22Rv1 (cell line): Measurements from ENCODE around the gene GFY.

ENCODE experiments used
- H3K27ac ChIP-seq: fragments of 450-650 bp; 2 replicates; pipeline ENCODE4 v1.5.1; 2017
- ZFX ChIP-seq: fragments of 450-650 bp; IDR thresholded peaks from 2 replicates; pipeline ENCODE4 v1.6.1; 2017; ENCODE audit warnings: antibody characterized with exemption, borderline replicate concordance
- TF ChIP-seq, protein P1 (sequence below): fragments of 450-650 bp; IDR thresholded peaks from 2 replicates; pipeline ENCODE4 v1.5.1; 2017; ENCODE audit warnings: mild to moderate bottlenecking

Gene GFY

DNA sequence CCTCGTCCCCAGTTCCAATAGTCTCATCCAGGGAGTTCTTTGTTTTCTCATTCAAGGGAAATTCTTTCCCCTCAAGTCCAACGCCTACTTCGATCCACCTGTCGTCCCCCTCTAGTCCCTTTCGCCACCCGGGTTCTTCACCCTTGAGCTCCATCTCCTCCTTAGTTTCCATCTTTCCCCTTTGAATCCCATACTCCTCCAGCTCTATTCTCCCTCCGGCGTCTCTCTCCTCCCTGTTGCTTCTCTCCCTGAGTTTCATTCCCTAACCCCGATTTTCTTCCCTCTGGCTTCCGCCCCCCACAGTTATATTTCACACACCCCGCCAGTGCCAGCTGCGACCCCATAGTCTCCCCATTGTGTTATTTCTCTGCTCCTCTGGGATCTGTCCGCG, 16.8 kb downstream of the GFY start:
- peak overlapping the region; percentile 95 for H3K27ac ChIP-seq
- no peak for TF ChIP-seq ZFX
- TF ChIP-seq, protein P1, sequence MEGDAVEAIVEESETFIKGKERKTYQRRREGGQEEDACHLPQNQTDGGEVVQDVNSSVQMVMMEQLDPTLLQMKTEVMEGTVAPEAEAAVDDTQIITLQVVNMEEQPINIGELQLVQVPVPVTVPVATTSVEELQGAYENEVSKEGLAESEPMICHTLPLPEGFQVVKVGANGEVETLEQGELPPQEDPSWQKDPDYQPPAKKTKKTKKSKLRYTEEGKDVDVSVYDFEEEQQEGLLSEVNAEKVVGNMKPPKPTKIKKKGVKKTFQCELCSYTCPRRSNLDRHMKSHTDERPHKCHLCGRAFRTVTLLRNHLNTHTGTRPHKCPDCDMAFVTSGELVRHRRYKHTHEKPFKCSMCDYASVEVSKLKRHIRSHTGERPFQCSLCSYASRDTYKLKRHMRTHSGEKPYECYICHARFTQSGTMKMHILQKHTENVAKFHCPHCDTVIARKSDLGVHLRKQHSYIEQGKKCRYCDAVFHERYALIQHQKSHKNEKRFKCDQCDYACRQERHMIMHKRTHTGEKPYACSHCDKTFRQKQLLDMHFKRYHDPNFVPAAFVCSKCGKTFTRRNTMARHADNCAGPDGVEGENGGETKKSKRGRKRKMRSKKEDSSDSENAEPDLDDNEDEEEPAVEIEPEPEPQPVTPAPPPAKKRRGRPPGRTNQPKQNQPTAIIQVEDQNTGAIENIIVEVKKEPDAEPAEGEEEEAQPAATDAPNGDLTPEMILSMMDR, result no peak

DNA sequence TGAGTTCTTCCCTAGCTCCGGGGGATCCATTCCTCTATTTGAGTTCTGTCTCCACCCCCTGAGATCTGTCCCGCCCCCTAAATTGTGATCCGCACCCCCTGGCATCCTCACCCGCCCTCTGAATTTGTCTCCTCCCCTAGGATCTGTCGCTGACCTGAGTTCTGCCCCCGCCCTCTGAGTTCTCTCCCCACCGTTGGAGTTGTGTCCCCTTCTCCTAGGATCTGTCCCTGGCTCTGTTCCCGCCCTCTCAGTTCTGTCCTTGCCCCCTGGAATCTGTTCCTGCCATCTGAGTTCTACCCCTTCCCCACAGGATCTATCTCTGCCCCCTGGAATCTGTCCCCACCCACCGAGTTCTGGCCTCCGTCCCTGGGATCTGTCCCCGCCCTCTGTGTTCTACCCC, 17.2 kb downstream of the GFY start:
- TF ChIP-seq, protein P1, result no peak
- no peak for TF ChIP-seq ZFX
- H3K27ac ChIP-seq, result peak overlapping the region; percentile 95

DNA sequence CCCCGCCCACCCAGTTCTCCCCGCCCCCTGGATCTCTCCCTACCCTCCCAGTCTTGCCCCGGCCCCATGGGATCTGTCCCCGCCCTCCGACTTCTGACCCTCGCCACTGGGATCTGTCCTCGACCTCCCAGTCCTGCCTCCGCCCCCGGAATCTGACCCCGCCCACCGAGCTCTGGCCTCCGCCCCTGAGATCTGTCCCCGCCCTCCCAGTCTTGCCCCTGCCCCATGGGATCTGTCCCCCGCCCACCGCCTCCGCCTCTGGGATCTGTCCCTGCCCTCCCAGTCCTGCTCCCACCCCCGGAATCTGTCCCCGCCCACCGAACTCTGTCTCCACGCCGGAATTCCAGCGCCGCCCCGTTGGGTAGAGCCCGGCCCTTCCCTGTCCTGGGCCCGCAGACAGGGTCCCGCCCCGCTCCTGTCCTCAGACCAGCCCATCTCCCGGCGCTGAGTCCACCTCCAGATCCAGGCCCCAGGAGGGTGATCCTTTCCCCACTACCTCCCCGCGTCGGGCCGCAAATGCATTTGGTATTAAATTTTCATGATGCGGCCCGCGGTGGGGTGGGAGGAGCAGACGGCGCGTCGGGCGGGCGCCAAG, 17.7 kb downstream of the GFY start:
- no peak for TF ChIP-seq ZFX
- TF ChIP-seq, protein P1, result no peak
- H3K27ac ChIP-seq, result peak overlapping the region; percentile 95

DNA sequence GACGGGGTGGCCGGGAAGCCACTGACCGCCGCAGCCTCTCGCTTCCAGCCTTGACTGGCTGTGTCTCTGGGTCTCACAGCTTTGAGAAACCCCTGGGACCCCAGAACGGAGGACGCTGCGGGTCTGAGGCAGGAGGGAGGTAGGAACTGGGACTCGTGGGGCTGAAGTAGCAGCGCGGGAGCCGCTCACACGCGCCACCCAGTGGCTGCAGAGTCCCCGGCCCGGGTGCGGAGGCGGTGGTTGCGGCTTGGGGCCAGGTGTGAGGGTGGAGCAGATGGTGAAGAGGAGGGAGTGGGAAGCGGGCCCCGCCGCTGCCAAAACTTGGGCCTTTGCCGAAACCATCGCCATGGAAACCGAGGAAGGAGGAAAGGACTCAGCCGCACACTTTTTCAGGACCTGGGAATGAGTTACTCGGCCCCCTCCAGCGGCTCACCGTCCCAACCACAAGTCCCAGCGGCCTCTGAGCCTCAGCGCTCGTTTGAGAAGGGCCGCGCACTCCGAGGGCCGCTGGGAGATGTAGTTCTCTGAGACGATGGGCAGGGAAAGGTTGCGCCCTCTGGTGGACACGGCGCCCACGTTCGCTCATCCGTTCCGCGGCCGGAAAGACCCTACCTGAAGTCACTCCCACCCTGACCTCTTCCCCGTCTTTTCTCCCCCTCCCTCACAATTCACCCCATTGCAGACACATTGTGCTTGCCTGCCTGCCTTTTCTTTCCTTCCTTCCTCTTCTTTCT, 18.3 kb downstream of the GFY start:
- no peak for TF ChIP-seq ZFX
- TF ChIP-seq, protein P1, result peak; percentile 99
- peak overlapping the region; percentile 95 for H3K27ac ChIP-seq

DNA sequence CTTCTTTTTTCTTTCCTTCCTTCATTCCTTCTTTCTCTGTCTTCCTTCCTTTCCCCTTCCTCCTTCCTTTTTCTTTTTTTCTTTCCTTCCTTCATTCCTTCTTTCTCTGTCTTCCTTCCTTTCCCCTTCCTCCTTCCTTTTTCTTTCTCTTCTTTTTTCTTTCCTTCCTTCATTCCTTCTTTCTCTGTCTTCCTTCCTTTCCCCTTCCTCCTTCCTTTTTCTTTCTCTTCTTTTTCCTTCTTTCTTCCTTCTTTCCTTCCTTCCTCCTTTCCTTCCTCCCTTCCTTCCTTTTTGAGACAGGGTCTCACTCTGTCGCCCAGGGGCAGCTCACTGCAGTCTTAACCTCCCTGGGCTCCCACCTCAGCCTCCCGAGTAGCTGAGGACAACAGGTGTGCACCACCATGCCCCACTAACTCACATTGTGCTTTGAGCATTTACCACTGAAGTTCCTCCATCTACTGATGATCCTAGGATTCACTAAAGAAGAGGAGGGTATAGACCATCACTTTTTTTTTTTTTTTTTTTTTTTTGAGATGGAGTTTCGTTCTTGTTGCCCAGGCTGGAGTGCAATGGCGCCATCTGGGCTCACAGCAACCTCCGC, 19.0 kb downstream of the GFY start:
- H3K27ac ChIP-seq, result peak overlapping the region; percentile 95; the same call in 1 of the 2 replicates

DNA sequence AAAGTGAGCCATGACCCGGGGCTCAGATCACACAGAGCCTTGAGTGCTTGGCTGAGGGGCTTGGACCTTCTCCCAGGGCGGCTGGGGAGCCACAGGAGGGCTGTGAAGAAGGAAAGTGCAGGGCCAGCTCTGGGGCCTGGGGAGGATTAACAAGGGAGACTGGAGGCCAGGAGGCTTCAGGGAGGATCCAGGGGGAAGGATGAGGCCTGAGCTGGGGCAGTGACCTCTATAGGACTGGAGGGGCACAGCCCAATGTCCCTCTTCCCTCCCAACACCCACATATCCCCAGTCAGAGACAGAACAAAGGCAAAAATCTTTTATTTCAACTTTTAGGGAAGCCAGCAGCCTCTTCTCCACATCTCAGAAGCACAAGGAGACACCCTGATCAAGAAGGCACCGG, 20.8 kb downstream of the GFY start:
- no peak overlapping the region for H3K27ac ChIP-seq
- TF ChIP-seq ZFX, result no peak
- TF ChIP-seq, protein P1, result no peak

DNA sequence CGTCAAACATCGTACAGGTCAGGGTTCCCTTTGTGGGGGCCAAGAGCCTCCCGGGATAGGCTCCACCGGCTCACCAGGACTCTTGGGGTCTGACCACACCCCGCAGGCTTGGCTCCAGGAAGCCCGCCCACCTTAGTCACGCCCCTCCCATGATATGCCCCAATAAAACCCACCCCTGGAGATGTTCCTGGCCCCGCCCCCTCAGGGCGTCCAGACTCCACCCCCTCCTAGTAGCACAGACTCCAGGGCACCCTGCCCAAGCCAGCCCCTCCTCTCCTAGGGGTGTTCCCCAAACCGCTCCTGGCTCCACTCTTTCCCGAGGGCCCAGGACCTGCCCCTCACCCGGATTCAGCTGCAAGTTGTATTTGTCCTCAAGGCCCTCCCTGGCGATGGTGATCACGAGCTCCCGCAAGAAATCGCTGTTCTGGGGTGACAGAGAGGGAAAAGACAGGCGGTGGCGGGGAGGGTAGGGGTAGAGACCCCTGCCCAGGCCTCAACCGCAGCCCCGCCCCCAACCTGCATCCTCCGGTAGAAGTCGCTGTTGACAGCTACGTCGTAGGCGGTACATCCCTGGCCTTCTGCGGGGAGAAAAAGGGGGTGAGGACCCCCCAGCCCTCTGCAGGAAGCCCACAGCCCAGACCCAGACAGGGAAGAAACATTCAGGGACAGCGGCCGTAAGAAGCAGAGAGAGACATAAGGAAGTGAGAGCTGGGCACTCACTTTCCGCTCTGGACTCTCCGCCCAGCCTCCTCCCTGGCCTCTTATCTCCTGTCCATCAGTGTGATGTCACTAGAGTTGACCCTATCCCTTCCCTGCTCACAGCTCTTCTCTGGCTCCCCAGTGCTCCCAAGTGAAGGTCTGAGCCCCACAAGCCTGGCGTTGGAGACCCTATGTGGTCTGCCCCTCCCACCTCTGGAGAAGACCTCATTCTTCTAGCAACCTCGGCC, 22.6 kb downstream of the GFY start:
- TF ChIP-seq, protein P1, result no peak
- TF ChIP-seq ZFX, result no peak
- no peak overlapping the region for H3K27ac ChIP-seq
